ENCODE results near the gene GNAL.

DNA sequence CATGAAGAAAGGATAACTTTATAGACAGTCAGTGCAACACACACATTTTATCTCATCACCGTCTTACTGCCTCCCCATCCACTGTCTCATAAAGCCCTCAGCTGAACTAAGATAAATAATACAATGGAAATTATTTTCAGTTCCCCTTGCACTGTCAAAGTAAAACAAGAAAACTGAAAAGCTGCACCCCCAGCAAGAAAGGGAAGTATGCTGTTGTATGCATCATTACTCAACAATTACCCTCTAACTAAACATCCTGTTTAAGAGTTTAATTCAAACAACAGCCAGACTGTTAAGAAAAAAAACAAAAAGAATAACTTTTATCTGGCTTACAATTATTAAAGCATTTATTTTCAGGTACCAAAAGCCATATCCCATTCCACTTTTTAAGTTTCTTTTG lies 194.1 kb downstream of the GNAL start:
- TF ChIP-seq EZH2 (IDR thresholded peaks at IDR 0.05): no peak
- no peak for TF ChIP-seq FOXP2 (optimal IDR thresholded peaks at IDR 0.05; ENCODE audit: control extremely low read depth, extremely low read length, insufficient read depth)
- TF ChIP-seq POLR2AphosphoS5 (IDR thresholded peaks at IDR 0.05; ENCODE audit: borderline replicate concordance, low read depth, low read length): no peak
